BLaER1 treated with 17β-estradiol and CSF1 and Interleukin-3, amounts not matched to agents 10 nM and 100 nM (cell line): ENCODE measurements around the gene SH3PXD2A.
A peak's percentile ranks its signal among the peaks of the same experiment; 100 is the strongest.
"Not testable (repeated sequence)": the region's sequence is repeated elsewhere in the genome, so short reads cannot be mapped to it uniquely, and the experiment has no call there.

Source experiments
- H3K27ac ChIP-seq, 11 experiments: shearing (Covaris generic); formaldehyde crosslinking; 2 replicates each; pipeline ENCODE4 v1.8.1; 2022
- H3K27me3 ChIP-seq, 11 experiments: shearing (Covaris generic); formaldehyde crosslinking; 2 replicates each; pipeline ENCODE4 v1.8.1; 2022
- H3K36me3 ChIP-seq, 11 experiments: shearing (Covaris generic); formaldehyde crosslinking; 2 replicates each; pipeline ENCODE4 v1.8.1; 2022
- H3K4me1 ChIP-seq, 10 experiments: shearing (Covaris generic); formaldehyde crosslinking; 2 replicates each; pipeline ENCODE4 v1.8.1; 2022
- H3K4me2 ChIP-seq, 11 experiments: shearing (Covaris generic); formaldehyde crosslinking; 2 replicates each; pipeline ENCODE4 v1.8.1; 2022
- H3K4me3 ChIP-seq, 10 experiments: shearing (Covaris generic); formaldehyde crosslinking; 2 replicates each; pipeline ENCODE4 v1.8.1; 2022
- H3K9ac ChIP-seq, 11 experiments: shearing (Covaris generic); formaldehyde crosslinking; 2 replicates each; pipeline ENCODE4 v1.8.1; 2022
- H3K9me3 ChIP-seq, 11 experiments: shearing (Covaris generic); formaldehyde crosslinking; replicated peaks in 1 of 11; 2 replicates each; pipeline ENCODE4 v1.8.1; 2022
- H4K20me1 ChIP-seq, 11 experiments: shearing (Covaris generic); formaldehyde crosslinking; 2 replicates each; pipeline ENCODE4 v1.8.1; 2022
- Cebpa-rat ChIP-seq, 11 experiments: shearing (Covaris generic); IDR thresholded peaks; 2 replicates each; pipeline ENCODE4 v1.8.1; 2022

Gene SH3PXD2A

DNA sequence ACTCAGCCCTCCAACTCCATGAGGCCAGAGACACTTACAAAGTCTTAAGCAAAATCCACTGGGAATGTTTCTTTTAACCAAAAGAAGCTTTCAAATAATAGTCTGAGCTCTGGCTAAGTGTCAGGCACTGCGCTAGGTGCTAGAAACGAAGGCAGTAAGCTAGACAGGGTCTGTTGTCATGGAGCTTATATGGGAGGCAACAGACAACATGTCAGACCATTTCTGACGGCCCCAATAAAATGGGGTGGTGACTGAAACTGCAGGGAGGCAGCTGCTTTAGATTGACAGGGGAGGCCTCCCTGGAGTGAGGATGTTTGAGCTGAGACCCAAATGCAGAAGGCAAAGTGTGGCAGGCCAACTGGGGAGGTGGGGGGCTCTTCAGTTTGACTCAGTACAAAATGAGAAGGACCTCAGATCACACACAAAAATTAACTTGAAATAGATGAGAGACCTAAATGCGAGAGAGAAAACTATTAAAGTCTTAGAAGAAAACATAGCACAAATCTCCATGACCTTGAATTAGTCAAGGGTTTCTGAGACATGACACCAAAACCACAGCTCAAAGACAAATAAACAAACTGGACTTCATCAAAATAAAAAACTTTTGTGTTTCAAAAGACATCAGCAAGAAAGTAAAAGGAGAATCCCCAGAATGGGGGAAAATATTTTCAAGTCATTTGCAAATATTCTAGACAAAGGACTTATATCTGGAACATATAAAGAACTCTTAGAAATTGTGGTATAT, 40.6 kb downstream of the SH3PXD2A start:
- Histone ChIP-seq H3K9ac (peak overlapping the region in 2 of 11 experiments; percentile 25 to 45; a peak in 1 of 22 replicates), H4K20me1 (peaks cover 9 to 54% (median 23%) of the 10 kb centered on the region in 11 experiments; a peak in 13 of 22 replicates), H3K4me1 (peaks cover 52 to 88% (median 69%) of the 10 kb centered on the region in 10 experiments), H3K9me3 (no peaks in the 10 kb centered on the region), H3K4me2 (peak overlapping the region in 10 of 11 experiments; percentile 15 to 80 (median 40); a peak in 17 of 22 replicates), H3K36me3 (peaks cover 0 to 45% (median 21%) of the 10 kb centered on the region in 11 experiments; a peak in 12 of 22 replicates), H3K27ac (peak overlapping the region in 2 of 11 experiments; percentile 20 to 22; a peak in 1 of 22 replicates), H3K27me3 (no peaks in the 10 kb centered on the region), H3K4me3 (no peak overlapping the region)
- TF ChIP-seq Cebpa-rat (IDR thresholded peaks at IDR 0.05) = no peak

DNA sequence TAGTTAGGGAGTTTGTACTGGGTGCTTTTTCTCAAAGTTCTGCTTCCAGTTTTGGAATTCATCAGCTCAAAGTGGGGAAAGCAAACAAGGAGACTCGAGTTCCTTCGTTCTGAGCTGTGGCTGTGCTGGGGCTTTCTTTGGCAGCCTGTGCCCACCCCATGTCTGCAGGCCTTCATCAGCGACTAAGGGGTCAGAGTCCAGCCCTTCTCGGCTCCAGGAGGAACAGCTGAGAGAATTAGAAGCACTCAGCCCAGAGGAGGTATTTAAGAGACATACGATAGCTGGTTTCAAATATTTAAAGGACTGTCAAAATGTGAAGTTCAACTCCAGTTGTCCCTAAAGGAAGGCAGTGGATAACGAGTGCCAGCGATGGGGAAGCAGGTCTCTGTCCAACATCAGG, 41.3 kb downstream of the SH3PXD2A start:
- Histone ChIP-seq H3K4me2 (peak overlapping the region; percentile 15 to 80 (median 36); a peak in 18 of 22 replicates), H3K4me1 (peaks cover 50 to 83% (median 63%) of the 10 kb centered on the region in 10 experiments), H3K4me3 (no peak overlapping the region), H3K36me3 (peaks cover 0 to 45% (median 22%) of the 10 kb centered on the region in 11 experiments; a peak in 12 of 22 replicates), H3K9ac (peak overlapping the region in 3 of 11 experiments; percentile 5 to 45 (median 25); a peak in 1 of 22 replicates), H3K9me3 (no peaks in the 10 kb centered on the region), H3K27me3 (no peaks in the 10 kb centered on the region), H3K27ac (peak overlapping the region in 4 of 11 experiments; percentile 2 to 22 (median 18); a peak in 2 of 22 replicates), H4K20me1 (peaks cover 2 to 50% (median 16%) of the 10 kb centered on the region in 11 experiments; a peak in 13 of 22 replicates)
- TF ChIP-seq Cebpa-rat (IDR thresholded peaks at IDR 0.05) = no peak

DNA sequence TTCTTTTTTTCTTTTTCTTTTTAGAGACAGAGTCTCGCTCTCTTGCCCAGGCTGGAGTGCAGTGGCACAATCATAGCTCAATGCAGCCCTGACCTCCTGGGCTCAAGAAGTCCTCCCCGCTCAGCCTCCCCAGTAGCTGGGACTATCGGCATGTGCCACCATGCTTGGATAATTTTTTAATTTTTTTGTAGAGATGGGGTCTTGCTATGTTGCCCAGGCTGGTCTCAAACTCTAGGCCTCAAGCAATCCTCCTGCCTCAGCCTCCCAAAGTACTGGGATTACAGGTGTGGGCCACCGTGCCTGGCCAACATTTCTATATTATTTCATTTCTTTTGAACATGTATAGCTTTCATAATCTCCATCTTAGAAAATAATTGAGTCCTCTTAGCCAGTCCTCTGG, 42.1 kb downstream of the SH3PXD2A start:
- peaks cover 0 to 45% (median 22%) of the 10 kb centered on the region in 11 experiments; a peak in 12 of 22 replicates for H3K36me3 ChIP-seq

DNA sequence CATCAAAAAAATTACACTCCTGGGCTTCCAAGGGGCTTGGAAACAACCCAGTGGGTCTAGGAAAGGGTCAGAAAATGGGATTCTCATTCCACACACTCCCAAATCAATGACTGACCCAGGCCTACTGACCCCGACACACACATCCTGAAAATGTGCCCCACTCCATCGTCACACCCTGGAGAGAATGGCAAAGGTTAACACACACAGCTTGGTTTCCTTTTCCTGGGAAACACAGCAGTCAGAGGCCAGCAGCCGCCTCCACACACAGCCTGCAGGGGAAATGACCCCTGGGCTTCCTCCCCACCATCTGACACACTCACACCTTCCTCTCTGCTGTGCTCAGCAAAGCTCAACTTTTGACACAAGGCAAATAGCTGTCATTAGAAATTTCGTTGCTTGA, 42.9 kb downstream of the SH3PXD2A start:
- no peak for TF ChIP-seq Cebpa-rat (IDR thresholded peaks at IDR 0.05)
- Histone ChIP-seq H3K9ac (no peak overlapping the region), H4K20me1 (peaks cover 0 to 54% (median 15%) of the 10 kb centered on the region in 11 experiments; a peak in 12 of 22 replicates), H3K9me3 (no peaks in the 10 kb centered on the region), H3K4me2 (peak overlapping the region; percentile 20 to 80 (median 48); a peak in 21 of 22 replicates), H3K27ac (peak overlapping the region in 8 of 11 experiments; percentile 5 to 30 (median 16); a peak in 10 of 22 replicates), H3K27me3 (no peaks in the 10 kb centered on the region), H3K4me3 (no peak overlapping the region), H3K4me1 (peaks cover 49 to 79% (median 58%) of the 10 kb centered on the region in 10 experiments), H3K36me3 (peaks cover 0 to 49% (median 22%) of the 10 kb centered on the region in 11 experiments; a peak in 12 of 22 replicates)

More for the DNA sequence above, 42.1 kb downstream of the SH3PXD2A start:
- peak overlapping the region; percentile 15 to 80 (median 40); a peak in 17 of 22 replicates for H3K4me2 ChIP-seq
- not testable (repeated sequence) for H3K27ac ChIP-seq, H3K4me3 ChIP-seq, H3K9me3 ChIP-seq, H3K9ac ChIP-seq, H3K27me3 ChIP-seq
- H4K20me1 ChIP-seq = peaks cover under 1 to 50% (median 11%) of the 10 kb centered on the region in 11 experiments; a peak in 11 of 22 replicates
- H3K4me1 ChIP-seq = peaks cover 46 to 81% (median 55%) of the 10 kb centered on the region in 10 experiments

DNA sequence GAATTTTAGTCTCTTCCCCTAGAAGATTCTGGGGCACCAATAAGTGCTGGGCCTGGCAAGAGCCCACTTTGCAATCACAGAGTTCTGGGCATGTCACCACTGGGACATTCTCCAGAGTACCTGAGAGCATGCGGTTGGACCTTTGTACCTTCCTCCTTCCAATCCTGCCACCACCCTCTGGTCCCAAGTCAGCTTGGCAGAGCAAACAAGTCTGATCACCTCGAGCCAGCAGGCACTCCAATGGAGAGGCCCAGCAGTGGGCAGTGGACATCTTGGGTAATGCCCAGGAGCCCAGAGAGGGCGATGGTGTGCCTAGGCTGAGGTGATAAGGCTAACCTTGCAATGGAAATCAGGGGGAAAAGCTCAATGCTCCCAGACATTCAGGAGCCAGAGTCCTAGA, 43.4 kb downstream of the SH3PXD2A start:
- Histone ChIP-seq H3K4me3 (no peak overlapping the region), H3K27ac (peak overlapping the region in 7 of 11 experiments; percentile 5 to 30 (median 16); a peak in 8 of 22 replicates), H3K4me1 (peaks cover 50 to 79% (median 61%) of the 10 kb centered on the region in 10 experiments), H4K20me1 (peaks cover 0 to 58% (median 19%) of the 10 kb centered on the region in 11 experiments; a peak in 14 of 22 replicates), H3K36me3 (peaks cover 0 to 45% (median 18%) of the 10 kb centered on the region in 11 experiments; a peak in 12 of 22 replicates), H3K9ac (no peak overlapping the region), H3K9me3 (no peaks in the 10 kb centered on the region), H3K27me3 (no peaks in the 10 kb centered on the region), H3K4me2 (peak overlapping the region; percentile 20 to 80 (median 48); a peak in 19 of 22 replicates)
- TF ChIP-seq Cebpa-rat (IDR thresholded peaks at IDR 0.05) = no peak

DNA sequence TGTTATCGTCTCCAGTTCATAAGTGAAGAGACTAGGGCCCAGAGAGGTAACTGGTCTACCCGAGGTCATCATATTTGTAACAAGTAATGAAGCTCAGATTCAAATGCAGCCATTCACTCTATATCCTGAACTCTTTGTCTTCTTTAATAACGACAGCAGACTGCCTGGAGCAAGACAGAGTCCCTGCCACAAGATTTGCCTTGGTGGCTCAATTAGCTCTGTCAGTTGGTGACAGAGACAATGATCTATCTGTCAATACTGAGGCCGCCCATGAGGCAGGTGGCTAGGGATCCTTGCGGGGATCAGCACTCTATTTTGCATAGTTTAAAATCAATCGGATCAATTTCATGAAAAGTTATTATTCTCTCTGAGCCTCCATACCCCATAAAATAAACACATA, 43.9 kb downstream of the SH3PXD2A start:
- peaks cover 4 to 64% (median 24%) of the 10 kb centered on the region in 11 experiments; a peak in 16 of 22 replicates for H4K20me1 ChIP-seq
- no peak overlapping the region for H3K27ac ChIP-seq
- H3K9ac ChIP-seq = no peak overlapping the region
- H3K4me3 ChIP-seq = no peak overlapping the region
- H3K4me2 ChIP-seq = peak overlapping the region in 7 of 11 experiments; percentile 3 to 76 (median 37); a peak in 9 of 22 replicates
- TF ChIP-seq Cebpa-rat (IDR thresholded peaks at IDR 0.05) = no peak
- no peaks in the 10 kb centered on the region for H3K9me3 ChIP-seq
- H3K36me3 ChIP-seq = peaks cover 0 to 41% (median 14%) of the 10 kb centered on the region in 11 experiments; a peak in 12 of 22 replicates
- peaks cover 55 to 80% (median 64%) of the 10 kb centered on the region in 10 experiments for H3K4me1 ChIP-seq
- no peaks in the 10 kb centered on the region for H3K27me3 ChIP-seq

DNA sequence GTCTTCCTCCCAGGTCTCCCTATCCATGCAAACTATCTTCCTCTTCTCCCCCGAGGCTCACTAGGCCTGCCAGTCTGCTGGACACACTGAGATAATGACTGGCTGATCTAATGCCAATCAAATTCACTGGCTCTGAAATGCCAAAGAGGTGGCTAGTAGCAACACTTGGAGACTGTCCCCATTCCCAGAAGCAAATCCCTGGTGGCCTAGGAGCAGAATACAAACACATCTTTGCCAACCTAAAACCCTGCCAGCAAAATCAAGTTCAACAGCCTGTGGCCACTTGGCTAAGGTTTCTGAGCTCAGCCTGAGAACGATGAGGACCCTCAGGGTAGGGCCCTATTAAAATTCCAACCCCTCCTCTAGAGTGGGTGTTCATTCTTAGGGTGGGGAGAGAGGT, 46.6 kb downstream of the SH3PXD2A start:
- Histone ChIP-seq H3K4me1 (peaks cover 64 to 85% (median 73%) of the 10 kb centered on the region in 10 experiments), H3K4me3 (no peak overlapping the region), H3K27ac (no peak overlapping the region), H3K36me3 (peaks cover 0 to 34% (median 9%) of the 10 kb centered on the region in 11 experiments; a peak in 10 of 22 replicates), H3K27me3 (no peaks in the 10 kb centered on the region), H4K20me1 (peaks cover 28 to 83% (median 45%) of the 10 kb centered on the region in 11 experiments; a peak in 19 of 22 replicates), H3K4me2 (0 out of 22 replicates have a peak overlapping the region, but pooled peaks of 1 of the 11 experiments have one; percentile 7), H3K9ac (no peak overlapping the region), H3K9me3 (no peaks in the 10 kb centered on the region)
- no peak for TF ChIP-seq Cebpa-rat (IDR thresholded peaks at IDR 0.05)

DNA sequence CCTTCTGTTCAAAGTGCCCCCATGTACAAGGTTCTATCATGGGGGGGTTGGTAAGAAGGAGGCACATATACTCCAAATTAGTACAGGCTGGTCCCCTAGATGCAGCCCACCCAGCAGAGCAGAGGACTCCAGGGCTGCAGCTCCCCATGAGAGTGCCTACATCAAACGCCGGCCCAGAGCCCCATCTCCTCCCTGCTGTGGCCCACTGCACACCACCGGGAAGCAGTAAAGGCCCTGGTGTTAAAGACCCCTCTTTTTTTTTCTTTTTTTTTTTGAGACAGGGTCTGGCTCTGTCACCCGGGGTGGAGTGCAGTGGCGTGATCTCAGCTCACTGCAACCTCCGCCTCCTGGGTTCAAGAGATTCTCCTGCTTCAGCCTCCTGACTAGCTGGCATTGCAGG, 47.4 kb downstream of the SH3PXD2A start:
- Histone ChIP-seq H3K27me3 (no peaks in the 10 kb centered on the region), H3K9ac (no peak overlapping the region), H3K9me3 (no peaks in the 10 kb centered on the region), H3K4me1 (peaks cover 56 to 83% (median 72%) of the 10 kb centered on the region in 10 experiments), H3K4me2 (peak overlapping the region in 2 of 11 experiments; percentile 79 to 80; a peak in 3 of 22 replicates), H4K20me1 (peaks cover 30 to 84% (median 47%) of the 10 kb centered on the region in 11 experiments; a peak in 19 of 22 replicates), H3K4me3 (no peak overlapping the region), H3K36me3 (peaks cover 0 to 27% (median 9%) of the 10 kb centered on the region in 11 experiments; a peak in 10 of 22 replicates), H3K27ac (0 out of 22 replicates have a peak overlapping the region, but pooled peaks of 1 of the 11 experiments have one; percentile 10)
- TF ChIP-seq Cebpa-rat (IDR thresholded peaks at IDR 0.05) = no peak
